Esophagus muscularis mucosa (tissue), 4 donors: ENCODE measurements around the gene SCUBE2.
A peak's percentile ranks its signal among the peaks of the same experiment; 100 is the strongest.

Source experiments
- CTCF ChIP-seq, 3 experiments: fragments of 200-600 bp in 2 of 3; fragments of 450-650 bp in 1 of 3; sonication (generic) in 2 of 3; IDR thresholded peaks; one replicate each; pipeline ENCODE4 v1.5.1; 2017 to 2019; ENCODE audit warnings: antibody characterized with exemption in 3 of 3, mild to moderate bottlenecking in 2 of 3, moderate library complexity in 1 of 3
- EP300 ChIP-seq: sonication (generic); formaldehyde crosslinking; IDR thresholded peaks from one replicate; pipeline ENCODE4 v1.6.1; 2017; ENCODE audit warnings: antibody characterized with exemption
- POLR2A ChIP-seq: fragments of 450-650 bp; IDR thresholded peaks from one replicate; pipeline ENCODE4 v1.6.1; 2017; ENCODE audit warnings: antibody characterized with exemption, moderate library complexity, mild to moderate bottlenecking, low read depth
- POLR2AphosphoS5 ChIP-seq, 2 donors: sonication (generic); formaldehyde crosslinking; IDR thresholded peaks; one replicate each; pipeline ENCODE4 v1.6.1; 2017; ENCODE audit warnings: antibody characterized with exemption in 2 of 2

- TF ChIP-seq CTCF (IDR thresholded peaks at IDR 0.05), result no peak
- no peak for TF ChIP-seq EP300
- TF ChIP-seq POLR2A, result no peak
- TF ChIP-seq POLR2AphosphoS5 (IDR thresholded peaks at IDR 0.05), result peak; percentile 57 to 66
These were observed 43.4 kb downstream of the SCUBE2 start for GRCh38 chr11:9047964-9048523.
